Measurements from ENCODE around the gene PAQR7.

PAQR7 gene, protein sequence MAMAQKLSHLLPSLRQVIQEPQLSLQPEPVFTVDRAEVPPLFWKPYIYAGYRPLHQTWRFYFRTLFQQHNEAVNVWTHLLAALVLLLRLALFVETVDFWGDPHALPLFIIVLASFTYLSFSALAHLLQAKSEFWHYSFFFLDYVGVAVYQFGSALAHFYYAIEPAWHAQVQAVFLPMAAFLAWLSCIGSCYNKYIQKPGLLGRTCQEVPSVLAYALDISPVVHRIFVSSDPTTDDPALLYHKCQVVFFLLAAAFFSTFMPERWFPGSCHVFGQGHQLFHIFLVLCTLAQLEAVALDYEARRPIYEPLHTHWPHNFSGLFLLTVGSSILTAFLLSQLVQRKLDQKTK

DNA sequence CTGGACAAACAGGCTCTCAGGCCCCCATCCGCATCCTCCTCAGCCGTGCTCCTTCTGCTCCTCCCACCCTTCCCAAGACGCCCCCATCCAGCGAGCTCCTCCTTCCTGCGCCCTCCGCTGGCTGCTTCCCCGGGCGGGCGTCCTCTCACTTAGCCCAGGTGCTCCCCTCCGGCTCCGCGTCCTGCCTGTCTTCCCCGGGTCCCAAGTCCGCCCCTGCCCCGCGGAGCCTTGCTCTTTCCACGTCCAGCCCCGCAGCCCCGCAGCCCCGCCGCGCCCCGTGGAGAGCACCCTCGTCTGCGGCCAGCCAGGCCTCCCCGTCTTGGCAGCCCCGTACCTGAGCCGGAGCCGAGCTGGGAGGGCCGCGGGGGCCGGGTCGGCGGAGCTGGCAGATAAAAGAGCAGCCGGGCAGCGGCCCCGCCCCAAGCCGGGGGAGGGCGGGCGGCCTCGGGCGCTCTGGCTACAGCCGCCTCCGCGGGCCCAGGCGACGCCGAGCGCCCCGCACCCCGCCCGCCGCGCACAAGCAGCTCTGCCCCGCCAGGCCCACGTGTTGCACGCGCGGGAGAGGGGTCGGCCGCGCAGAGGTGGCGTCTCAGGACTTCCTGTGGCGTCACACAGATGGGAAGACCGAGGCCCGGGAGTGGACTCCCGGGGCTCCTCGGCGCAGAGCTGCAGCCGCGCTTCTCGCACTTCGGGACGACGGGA is at the start of gene PAQR7:
Gene PAQR7 (minus strand): TSS at position 555 of the 702 bp plus-strand sequence. CDS start 11,869 bp downstream, outside the sequence.
- peak within 1 kb of the TSS; percentile 76 for H3K27ac ChIP-seq
- DNase-seq (ENCODE audit: low read depth, low spot score): no peak

GRCh38 chr1:25924454-25924853 is 48.9 kb upstream of the PAQR7 start:
- no peak for DNase-seq (ENCODE audit: low read depth, low spot score)
- no peak overlapping the region for H3K27ac ChIP-seq

DNA sequence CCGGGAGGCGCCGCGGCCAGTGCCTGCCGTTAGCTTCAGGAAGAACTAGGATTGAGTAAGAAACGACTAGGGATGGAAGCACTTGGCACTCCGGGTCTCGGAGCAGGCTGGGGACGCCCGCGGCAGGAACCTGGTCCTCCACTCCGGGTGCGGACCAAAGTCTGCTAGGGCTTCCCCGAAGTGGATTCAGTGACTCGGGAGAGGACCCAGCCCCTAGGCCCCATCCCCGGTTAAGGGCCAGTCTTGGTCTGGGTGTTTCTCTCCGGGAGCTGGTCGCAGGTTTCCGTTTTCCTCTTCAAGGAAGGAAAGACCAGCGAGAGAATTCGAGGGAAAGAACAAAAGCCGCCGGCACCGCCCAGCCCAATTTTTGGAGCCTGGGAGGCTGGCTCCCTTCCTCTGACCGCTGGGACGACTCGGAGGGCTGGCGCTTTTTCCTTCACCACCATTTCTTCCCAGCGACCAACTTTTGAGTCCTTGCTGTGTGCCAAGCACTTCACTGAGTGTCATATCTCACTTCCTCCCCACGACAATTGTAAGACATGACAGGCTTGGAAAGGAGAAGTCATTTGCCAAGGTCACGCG is 47.6 kb upstream of the PAQR7 start:
- no peak for DNase-seq (ENCODE audit: low read depth, low spot score)
- peak overlapping the region; percentile 11 for H3K27ac ChIP-seq

GRCh38 chr1:25922056-25922970 is 46.8 kb upstream of the PAQR7 start:
- H3K27ac ChIP-seq: peak overlapping the region; percentile 11

GRCh38 chr1:25918615-25919014 is 43.1 kb upstream of the PAQR7 start:
- no peak overlapping the region for H3K27ac ChIP-seq
- DNase-seq (ENCODE audit: low read depth, low spot score): no peak

More at GRCh38 chr1:25922056-25922970, 46.8 kb upstream of the PAQR7 start:
- DNase-seq (ENCODE audit: low read depth, low spot score): no peak

DNA sequence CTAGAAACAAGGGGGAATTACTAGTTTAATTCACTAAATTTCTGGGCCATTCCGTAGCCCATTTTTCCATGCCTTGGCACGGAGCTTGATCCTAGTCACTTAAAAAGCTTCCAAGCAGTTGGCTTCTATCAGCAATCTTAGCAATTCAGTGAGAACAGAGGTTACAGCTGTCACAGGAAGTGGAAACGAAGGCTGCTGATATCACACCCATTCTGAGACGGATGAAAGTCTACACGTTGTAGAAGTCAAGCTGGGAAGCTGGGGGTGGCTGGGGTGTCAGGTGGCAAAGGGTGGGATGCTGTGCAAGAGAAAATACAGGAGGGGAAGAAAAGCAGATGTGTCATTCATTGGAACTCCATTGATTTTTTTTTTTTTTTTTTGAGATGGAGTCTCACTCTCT is 42.5 kb upstream of the PAQR7 start:
- no peak for DNase-seq (ENCODE audit: low read depth, low spot score)
- no peak overlapping the region for H3K27ac ChIP-seq

- H3K27ac ChIP-seq: no peak overlapping the region
- no peak for DNase-seq (ENCODE audit: low read depth, low spot score)
Measured at GRCh38 chr1:25916460-25916859, 41.0 kb upstream of the PAQR7 start.

GRCh38 chr1:25914074-25914995 is 38.8 kb upstream of the PAQR7 start:
- H3K27ac ChIP-seq: no peak overlapping the region
- DNase-seq (ENCODE audit: low read depth, low spot score): no peak

GRCh38 chr1:25913206-25913605 is 37.7 kb upstream of the PAQR7 start:
- H3K27ac ChIP-seq: peak overlapping the region; percentile 88
- DNase-seq (ENCODE audit: low read depth, low spot score): no peak

- DNase-seq (ENCODE audit: low read depth, low spot score): no peak
- H3K27ac ChIP-seq: peak overlapping the region; percentile 88
Measured at GRCh38 chr1:25912076-25912831, 36.7 kb upstream of the PAQR7 start.

- no peak for DNase-seq (ENCODE audit: low read depth, low spot score)
- peak overlapping the region; percentile 88 for H3K27ac ChIP-seq
Measured at GRCh38 chr1:25911162-25911561, 35.7 kb upstream of the PAQR7 start.

DNA sequence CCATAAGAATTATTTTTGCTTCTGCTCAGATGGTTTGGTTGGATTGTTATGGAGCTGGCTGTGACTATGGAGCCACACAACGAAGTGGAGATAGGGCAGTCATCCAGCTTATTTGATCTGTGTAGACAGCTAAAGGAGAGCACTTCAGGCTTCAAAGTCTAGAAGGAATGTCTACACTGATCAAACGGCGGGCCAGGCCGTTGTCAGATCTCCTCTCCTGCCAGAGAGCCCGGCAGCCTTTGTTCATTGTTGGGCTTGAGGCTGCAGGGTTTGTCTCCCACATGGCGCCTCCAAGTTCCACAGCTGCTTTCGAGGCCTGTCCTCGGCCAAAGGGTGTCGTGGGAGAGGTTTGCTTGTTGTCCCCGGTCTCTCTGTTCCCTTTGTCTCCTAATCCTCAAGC is 33.5 kb upstream of the PAQR7 start:
- no peak for DNase-seq (ENCODE audit: low read depth, low spot score)
- no peak overlapping the region for H3K27ac ChIP-seq

DNA sequence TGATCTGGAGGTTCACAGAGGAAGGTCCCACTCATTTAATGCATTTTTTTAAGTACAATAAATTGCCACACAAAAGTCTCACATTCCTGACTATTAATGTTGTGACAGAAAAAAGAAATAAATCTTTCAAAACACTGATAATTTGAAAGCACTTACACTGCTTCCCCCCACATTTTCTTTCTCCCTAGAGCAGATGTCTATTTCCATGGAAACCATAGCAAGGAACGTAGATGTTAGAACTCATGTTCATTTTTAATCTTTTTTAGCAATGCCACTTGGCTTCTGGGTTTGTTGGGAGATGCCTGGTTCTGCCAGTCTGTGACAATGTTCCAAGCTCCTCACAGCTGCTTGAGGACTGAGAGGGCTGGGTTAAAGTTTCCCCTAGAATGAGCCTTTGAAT is 32.7 kb upstream of the PAQR7 start:
- DNase-seq (ENCODE audit: low read depth, low spot score): no peak
- H3K27ac ChIP-seq: no peak overlapping the region

- no peak for DNase-seq (ENCODE audit: low read depth, low spot score)
Measured at GRCh38 chr1:25907601-25908000, 32.1 kb upstream of the PAQR7 start.

GRCh38 chr1:25906644-25907300 is 31.3 kb upstream of the PAQR7 start:
- H3K27ac ChIP-seq: no peak overlapping the region
- no peak for DNase-seq (ENCODE audit: low read depth, low spot score)

More at GRCh38 chr1:25907601-25908000, 32.1 kb upstream of the PAQR7 start:
- H3K27ac ChIP-seq: no peak overlapping the region

DNA sequence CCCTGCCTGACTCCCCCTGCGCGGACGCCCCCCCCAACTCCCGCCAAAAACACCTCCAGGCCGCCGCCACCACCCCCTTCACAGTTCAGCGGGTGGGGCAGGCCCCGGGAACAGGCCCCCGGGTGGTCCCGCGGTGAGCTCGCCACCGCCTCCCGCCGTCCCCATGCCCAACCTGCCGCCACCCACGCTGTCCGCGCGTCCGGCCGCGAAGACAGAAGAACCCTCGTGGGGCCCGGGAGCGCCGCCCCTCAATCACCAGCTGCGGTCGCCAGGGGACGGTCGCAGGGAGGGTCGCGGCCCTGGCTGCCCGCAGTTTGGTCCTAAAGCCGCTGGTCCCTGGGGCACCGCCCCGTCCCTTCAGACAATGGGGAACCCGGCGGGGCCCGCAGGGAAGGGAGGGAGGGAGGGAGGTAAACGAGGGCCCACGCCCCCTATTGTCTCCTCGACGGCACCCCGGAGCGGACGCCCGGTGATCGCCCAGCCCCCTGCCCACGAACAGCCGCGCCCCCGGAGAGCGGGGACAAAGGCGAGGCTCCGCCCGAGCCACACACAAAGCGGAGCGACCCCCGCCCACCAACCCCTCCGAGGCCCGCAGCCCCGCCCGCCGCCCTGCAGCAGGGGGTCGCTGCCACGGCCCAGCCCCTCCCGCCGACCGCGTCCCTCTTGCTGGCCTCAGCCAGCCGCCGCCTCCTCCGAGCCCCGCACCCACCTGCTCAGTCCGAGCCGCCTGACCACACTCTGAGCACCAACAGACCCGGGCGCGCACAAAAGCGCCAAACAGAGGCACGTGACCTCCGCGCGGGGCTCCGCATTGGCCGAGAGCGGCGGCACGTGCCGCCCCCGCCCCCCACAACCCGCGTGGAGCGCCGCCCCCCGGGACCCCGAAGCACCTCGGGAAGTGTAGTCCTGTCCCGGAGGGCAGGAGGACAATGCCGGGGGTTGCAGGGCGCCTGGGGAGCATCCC is 30.5 kb upstream of the PAQR7 start, which contains the start of gene STMN1:
Gene STMN1 (minus strand): TSS at position 740 of the 964 bp plus-strand sequence. CDS start 1,743 bp downstream, outside the sequence.
- H3K27ac ChIP-seq: peak within 1 kb of the TSS; percentile 63
- no peak for DNase-seq (ENCODE audit: low read depth, low spot score)
